ENCODE data around the gene KANSL2.
"Not testable (repeated sequence)": the region's sequence is repeated elsewhere in the genome, so short reads cannot be mapped to it uniquely, and the experiment has no call there.

The KANSL2 gene

DNA sequence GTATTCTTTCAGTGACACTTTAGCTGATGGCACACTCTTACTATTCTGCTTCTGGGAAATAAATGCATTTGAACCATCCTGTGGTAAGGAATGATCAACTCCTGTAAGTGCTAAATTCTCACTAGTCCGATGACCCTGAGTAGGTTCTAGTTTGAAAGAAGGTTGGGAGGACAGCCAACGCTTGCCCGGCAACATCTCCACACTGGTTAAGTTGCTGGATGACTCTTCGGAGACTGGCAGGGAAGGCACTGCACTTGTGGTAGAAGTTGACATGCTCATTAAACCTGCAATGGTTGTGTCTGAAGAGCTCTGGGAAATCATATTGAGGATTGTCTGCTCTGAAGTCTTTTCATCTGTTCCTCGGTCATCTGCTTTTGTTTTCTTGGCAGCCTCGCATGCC is 12.0 kb upstream of the KANSL2 start:
- Histone ChIP-seq H3K27ac (ENCODE audit: low read depth, low read length) (no peak overlapping the region), H3K36me3 (ENCODE audit: control insufficient read depth, insufficient read depth, low read length) (peaks cover 23% of the 10 kb centered on the region)

DNA sequence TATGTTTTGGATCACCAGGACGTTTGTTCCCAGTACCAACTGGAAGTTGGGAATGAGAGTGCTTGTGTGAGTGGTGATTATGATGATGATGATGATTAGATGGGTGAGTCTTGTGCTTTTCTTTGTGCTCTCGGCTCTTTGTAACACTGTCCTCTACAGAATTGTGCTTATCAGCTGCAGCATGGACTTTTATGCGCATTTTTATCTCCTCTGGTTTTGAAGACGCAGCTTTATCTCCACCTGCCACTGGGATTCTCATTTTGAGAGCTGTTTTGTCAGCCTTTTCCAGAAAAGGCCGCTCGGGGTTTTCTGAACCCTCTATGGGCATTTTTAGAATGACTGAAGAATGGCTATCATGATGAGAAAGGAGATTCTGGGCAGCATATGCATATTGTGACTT is 11.5 kb upstream of the KANSL2 start:
- Histone ChIP-seq H3K9ac (ENCODE audit: low read length) (no peak overlapping the region), H3K4me3 (ENCODE audit: low read length) (no peak overlapping the region), H3K36me3 (ENCODE audit: control insufficient read depth, insufficient read depth, low read length) (peaks cover 23% of the 10 kb centered on the region), H3K4me1 (ENCODE audit: control insufficient read depth, insufficient read depth, low read length) (peaks cover 3% of the 10 kb centered on the region), H3K27me3 (ENCODE audit: control insufficient read depth, insufficient read depth, low read length) (no peaks in the 10 kb centered on the region), H3K27ac (ENCODE audit: low read depth, low read length) (no peak overlapping the region)

More for the DNA sequence above, 12.0 kb upstream of the KANSL2 start:
- Histone ChIP-seq H3K4me1 (ENCODE audit: control insufficient read depth, insufficient read depth, low read length) (peaks cover 3% of the 10 kb centered on the region), H3K4me3 (ENCODE audit: low read length) (no peak overlapping the region), H3K27me3 (ENCODE audit: control insufficient read depth, insufficient read depth, low read length) (no peaks in the 10 kb centered on the region), H3K9ac (ENCODE audit: low read length) (no peak overlapping the region)

DNA sequence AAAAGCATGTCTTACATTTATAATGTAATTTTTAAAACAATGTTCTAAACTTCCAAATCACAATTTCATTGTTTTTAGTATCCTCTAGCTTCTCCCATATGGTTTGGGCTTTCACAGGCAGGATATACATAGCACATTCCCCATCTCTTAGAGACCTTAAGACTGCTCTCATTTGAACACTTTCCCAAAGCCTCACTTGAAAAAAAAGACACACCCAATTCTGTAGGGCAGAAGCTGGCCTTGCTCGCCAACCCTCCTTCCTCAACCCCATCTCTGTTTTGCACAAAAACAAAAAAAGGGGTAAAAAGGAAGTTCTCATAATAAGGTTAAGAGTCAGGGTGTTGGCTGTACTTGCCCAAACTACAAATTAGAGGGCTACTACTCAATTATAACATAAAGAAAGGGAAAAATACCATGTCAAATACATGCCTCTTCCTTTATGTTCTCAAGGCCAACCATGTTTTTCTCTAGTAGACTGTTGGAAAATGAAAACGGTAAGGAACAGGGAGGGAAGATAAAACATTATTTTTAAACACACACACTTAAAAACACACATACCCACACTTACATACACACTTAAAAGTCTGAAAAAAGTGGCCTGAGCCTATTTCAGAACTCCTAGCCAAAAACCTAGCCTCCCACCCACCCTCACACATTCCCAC is 9.9 kb upstream of the KANSL2 start:
- Histone ChIP-seq H3K9ac (ENCODE audit: low read length) (no peak overlapping the region), H3K4me3 (ENCODE audit: low read length) (no peak overlapping the region), H3K36me3 (ENCODE audit: control insufficient read depth, insufficient read depth, low read length) (peaks cover 23% of the 10 kb centered on the region), H3K4me1 (ENCODE audit: control insufficient read depth, insufficient read depth, low read length) (peaks cover 3% of the 10 kb centered on the region), H3K27me3 (ENCODE audit: control insufficient read depth, insufficient read depth, low read length) (no peaks in the 10 kb centered on the region), H3K27ac (ENCODE audit: low read depth, low read length) (no peak overlapping the region)

- Histone ChIP-seq H3K4me3 (ENCODE audit: low read length) (no peak overlapping the region), H3K36me3 (ENCODE audit: control insufficient read depth, insufficient read depth, low read length) (peaks cover 23% of the 10 kb centered on the region), H3K4me1 (ENCODE audit: control insufficient read depth, insufficient read depth, low read length) (peaks cover 3% of the 10 kb centered on the region), H3K27ac (ENCODE audit: low read depth, low read length) (no peak overlapping the region), H3K9ac (ENCODE audit: low read length) (no peak overlapping the region), H3K27me3 (ENCODE audit: control insufficient read depth, insufficient read depth, low read length) (no peaks in the 10 kb centered on the region)
These were observed 9.0 kb upstream of the KANSL2 start for GRCh38 chr12:48690990-48691389.

DNA sequence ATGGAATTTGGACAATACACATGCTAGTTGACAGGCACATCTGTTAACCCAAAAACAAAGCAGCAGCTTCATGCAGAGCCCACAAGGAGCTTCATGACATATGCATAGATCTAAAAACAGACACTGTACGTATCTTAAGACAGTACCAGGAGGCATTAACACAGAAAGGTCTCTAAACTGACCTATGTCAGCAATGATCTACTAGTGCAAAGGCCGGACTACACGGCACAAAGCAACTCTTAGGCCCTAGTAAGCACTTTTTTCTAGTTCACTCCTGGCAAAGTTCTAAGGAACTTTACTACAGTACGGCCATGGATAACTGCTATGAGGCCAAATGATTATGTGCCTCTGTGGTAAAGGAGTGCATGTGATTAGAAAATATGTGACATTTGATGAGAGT is 8.4 kb upstream of the KANSL2 start:
- H3K4me3 ChIP-seq (ENCODE audit: low read length), result no peak overlapping the region
- no peak overlapping the region for H3K27ac ChIP-seq (ENCODE audit: low read depth, low read length)
- H3K36me3 ChIP-seq (ENCODE audit: control insufficient read depth, insufficient read depth, low read length), result peaks cover 23% of the 10 kb centered on the region
- peaks cover 3% of the 10 kb centered on the region for H3K4me1 ChIP-seq (ENCODE audit: control insufficient read depth, insufficient read depth, low read length)
- H3K9ac ChIP-seq (ENCODE audit: low read length), result no peak overlapping the region
- no peaks in the 10 kb centered on the region for H3K27me3 ChIP-seq (ENCODE audit: control insufficient read depth, insufficient read depth, low read length)

- Histone ChIP-seq H3K36me3 (ENCODE audit: control insufficient read depth, insufficient read depth, low read length) (peaks cover 16% of the 10 kb centered on the region), H3K27ac (ENCODE audit: low read depth, low read length) (no peak overlapping the region), H3K27me3 (ENCODE audit: control insufficient read depth, insufficient read depth, low read length) (no peaks in the 10 kb centered on the region), H3K4me3 (ENCODE audit: low read length) (no peak overlapping the region), H3K4me1 (ENCODE audit: control insufficient read depth, insufficient read depth, low read length) (peaks cover 3% of the 10 kb centered on the region), H3K9ac (ENCODE audit: low read length) (no peak overlapping the region)
These were observed 6.8 kb upstream of the KANSL2 start for GRCh38 chr12:48688836-48689235.

DNA sequence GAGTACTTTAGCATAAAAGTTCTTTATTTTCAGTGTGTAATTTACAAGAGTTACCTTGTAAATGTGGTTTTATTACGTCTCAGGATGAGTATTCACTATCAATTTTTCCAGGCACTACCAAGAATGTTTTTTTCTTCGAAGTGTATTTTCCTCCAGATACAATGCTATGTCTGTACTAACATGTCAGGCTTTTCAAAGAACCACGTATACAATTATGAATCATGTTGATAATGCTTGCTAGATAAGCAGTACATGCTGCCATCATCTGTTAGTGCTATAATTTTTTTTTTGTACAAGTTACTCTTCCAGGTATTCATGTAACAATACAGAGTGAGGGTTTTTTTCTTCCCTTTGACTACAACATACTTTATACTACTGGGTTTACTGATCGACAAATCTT is 5.6 kb upstream of the KANSL2 start:
- Histone ChIP-seq H3K27me3 (ENCODE audit: control insufficient read depth, insufficient read depth, low read length) (no peaks in the 10 kb centered on the region), H3K27ac (ENCODE audit: low read depth, low read length) (no peak overlapping the region), H3K4me1 (ENCODE audit: control insufficient read depth, insufficient read depth, low read length) (peaks cover 3% of the 10 kb centered on the region), H3K36me3 (ENCODE audit: control insufficient read depth, insufficient read depth, low read length) (peaks cover 6% of the 10 kb centered on the region), H3K4me3 (ENCODE audit: low read length) (no peak overlapping the region), H3K9ac (ENCODE audit: low read length) (no peak overlapping the region)

DNA sequence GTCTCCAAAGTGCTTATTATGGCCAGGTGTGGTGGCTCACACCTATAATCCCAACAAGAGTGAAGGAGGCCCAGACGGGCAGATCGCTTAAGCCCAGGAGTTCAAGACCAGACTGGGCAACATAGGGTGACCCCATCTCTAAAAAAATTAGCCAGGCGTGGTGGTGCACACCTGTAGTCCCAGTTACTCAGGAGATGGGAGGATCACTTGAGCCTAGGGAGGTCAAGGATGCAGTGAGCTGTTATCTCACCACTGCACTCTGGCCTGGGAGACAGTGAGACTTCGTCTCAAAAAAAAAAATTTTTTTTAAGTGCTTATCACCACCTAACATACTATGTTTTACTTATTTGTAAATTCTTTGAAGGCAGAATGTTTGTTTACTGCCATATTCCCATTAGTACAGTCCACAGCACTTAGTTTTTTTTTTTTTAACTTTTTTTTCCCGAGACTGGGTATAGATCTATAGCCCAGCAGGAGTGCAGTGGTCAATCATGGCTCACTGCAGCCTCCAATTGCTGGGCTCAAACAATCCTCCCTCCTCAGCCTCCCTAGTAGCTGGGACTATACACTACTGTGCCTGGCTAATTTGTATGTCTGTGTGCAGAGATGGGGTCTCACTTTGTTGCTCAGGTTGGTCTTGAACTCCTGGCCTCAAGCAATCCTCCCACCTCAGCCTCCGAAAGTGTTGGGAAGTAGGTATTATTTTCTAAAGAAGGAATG is 4.7 kb upstream of the KANSL2 start:
- H3K36me3 ChIP-seq (ENCODE audit: control insufficient read depth, insufficient read depth, low read length), result peaks cover 5% of the 10 kb centered on the region
- H3K4me1 ChIP-seq (ENCODE audit: control insufficient read depth, insufficient read depth, low read length), result peaks cover 3% of the 10 kb centered on the region
- H3K27me3 ChIP-seq (ENCODE audit: control insufficient read depth, insufficient read depth, low read length), result no peaks in the 10 kb centered on the region
- no peak overlapping the region for H3K4me3 ChIP-seq (ENCODE audit: low read length)
- H3K27ac ChIP-seq (ENCODE audit: low read depth, low read length), result no peak overlapping the region
- no peak overlapping the region for H3K9ac ChIP-seq (ENCODE audit: low read length)

GRCh38 chr12:48686037-48686595 is 4.1 kb upstream of the KANSL2 start:
- Histone ChIP-seq H3K27me3 (ENCODE audit: control insufficient read depth, insufficient read depth, low read length) (no peaks in the 10 kb centered on the region), H3K4me1 (ENCODE audit: control insufficient read depth, insufficient read depth, low read length) (peaks cover 3% of the 10 kb centered on the region), H3K36me3 (ENCODE audit: control insufficient read depth, insufficient read depth, low read length) (peaks cover 5% of the 10 kb centered on the region), H3K27ac (ENCODE audit: low read depth, low read length) (no peak overlapping the region), H3K9ac (ENCODE audit: low read length) (no peak overlapping the region), H3K4me3 (ENCODE audit: low read length) (no peak overlapping the region)

GRCh38 chr12:48683534-48683933 is 1.5 kb upstream of the KANSL2 start:
- no peak overlapping the region for H3K27ac ChIP-seq (ENCODE audit: low read depth, low read length)
- no peaks in the 10 kb centered on the region for H3K27me3 ChIP-seq (ENCODE audit: control insufficient read depth, insufficient read depth, low read length)
- no peak overlapping the region for H3K9ac ChIP-seq (ENCODE audit: low read length)
- no peak overlapping the region for H3K4me3 ChIP-seq (ENCODE audit: low read length)
- H3K4me1 ChIP-seq (ENCODE audit: control insufficient read depth, insufficient read depth, low read length), result peaks cover 5% of the 10 kb centered on the region
- no peaks in the 10 kb centered on the region for H3K36me3 ChIP-seq (ENCODE audit: control insufficient read depth, insufficient read depth, low read length)

GRCh38 chr12:48682927-48683326 is 889 bp upstream of the KANSL2 start:
- H3K27me3 ChIP-seq (ENCODE audit: control insufficient read depth, insufficient read depth, low read length), result no peaks in the 10 kb centered on the region
- H3K36me3 ChIP-seq (ENCODE audit: control insufficient read depth, insufficient read depth, low read length), result no peaks in the 10 kb centered on the region
- no peak overlapping the region for H3K27ac ChIP-seq (ENCODE audit: low read depth, low read length)
- no peak overlapping the region for H3K9ac ChIP-seq (ENCODE audit: low read length)
- H3K4me1 ChIP-seq (ENCODE audit: control insufficient read depth, insufficient read depth, low read length), result peaks cover 5% of the 10 kb centered on the region
- no peak overlapping the region for H3K4me3 ChIP-seq (ENCODE audit: low read length)

DNA sequence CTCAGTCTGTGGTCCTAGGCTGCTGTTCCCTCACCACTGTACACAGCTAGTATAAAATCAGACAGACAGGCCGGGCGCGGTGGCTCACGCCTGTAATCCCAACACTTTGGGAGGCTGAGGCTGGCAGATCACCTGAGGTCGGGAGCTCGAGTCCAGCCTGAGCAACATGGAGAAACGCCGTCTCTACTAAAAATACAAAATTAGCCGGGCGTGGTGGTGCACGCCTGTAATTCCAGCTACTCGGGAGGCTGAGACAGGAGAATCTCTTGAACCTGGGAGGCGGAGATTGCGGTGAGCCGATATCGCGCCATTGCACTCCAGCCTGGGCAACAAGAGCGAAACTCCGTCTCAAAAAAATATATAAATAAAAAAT is 481 bp upstream of the KANSL2 start:
- not testable (repeated sequence) for H3K36me3 ChIP-seq (ENCODE audit: control insufficient read depth, insufficient read depth, low read length); H3K27ac ChIP-seq (ENCODE audit: low read depth, low read length); H3K4me1 ChIP-seq (ENCODE audit: control insufficient read depth, insufficient read depth, low read length); H3K9ac ChIP-seq (ENCODE audit: low read length); H3K27me3 ChIP-seq (ENCODE audit: control insufficient read depth, insufficient read depth, low read length)
- peak overlapping the region; percentile 100 for H3K4me3 ChIP-seq (ENCODE audit: low read length)

DNA sequence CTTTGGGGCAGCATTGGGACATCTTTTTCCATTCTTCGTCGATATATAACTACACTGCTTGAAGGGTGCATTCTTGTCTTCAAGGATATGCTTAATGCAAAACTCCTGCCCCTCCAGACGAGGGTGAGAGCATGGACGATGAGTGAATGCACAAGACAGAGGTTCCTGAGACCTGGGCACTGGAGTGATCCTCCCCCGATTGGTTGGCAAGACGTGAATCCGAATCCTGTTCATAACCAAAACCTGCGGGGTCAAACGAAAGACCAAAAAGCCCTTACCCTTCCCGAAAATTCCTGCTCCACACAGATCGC is 684 bp downstream of the KANSL2 start:
- peaks cover 3% of the 10 kb centered on the region for H3K36me3 ChIP-seq (ENCODE audit: control insufficient read depth, insufficient read depth, low read length)
- peak overlapping the region; percentile 100 for H3K9ac ChIP-seq (ENCODE audit: low read length)
- H3K27me3 ChIP-seq (ENCODE audit: control insufficient read depth, insufficient read depth, low read length), result no peaks in the 10 kb centered on the region
- H3K27ac ChIP-seq (ENCODE audit: low read depth, low read length), result peak overlapping the region; percentile 98
- peaks cover 5% of the 10 kb centered on the region for H3K4me1 ChIP-seq (ENCODE audit: control insufficient read depth, insufficient read depth, low read length)
- H3K4me3 ChIP-seq (ENCODE audit: low read length), result peak overlapping the region; percentile 100
